Breast epithelium (tissue), 4 donors: ENCODE results near the gene CEP97. TPM values are rescaled to one million over a fixed set of nuclear protein-coding genes. Genes with fewer than 3 reads are reported as not detected.

Experiments used
- DNase-seq, 2 donors: peaks; one replicate each; pipeline ENCODE4 v3.0.0-alpha.2; 2019; ENCODE audit warnings: low spot score in 2 of 2
- H3K27ac ChIP-seq, 2 donors: fragments of 200-600 bp; sonication (generic) in 1 of 2; one replicate each; pipeline ENCODE4 v1.5.1; 2016 to 2019; ENCODE audit warnings: mild to moderate bottlenecking in 1 of 2
- H3K27me3 ChIP-seq, 2 donors: fragments of 200-600 bp; sonication (generic) in 1 of 2; one replicate each; pipeline versions ENCODE4 v1.5.1 to v1.6.0; 2017 to 2019; ENCODE audit warnings: control low read depth in 1 of 2, mild to moderate bottlenecking in 1 of 2
- H3K36me3 ChIP-seq: fragments of 200-600 bp; one replicate; pipeline ENCODE4 v1.5.1; 2019
- H3K4me1 ChIP-seq, 2 donors: fragments of 200-600 bp; sonication (generic); one replicate each; pipeline ENCODE4 v1.5.1; 2016 to 2019; ENCODE audit warnings: control low read depth in 1 of 2
- H3K4me3 ChIP-seq, 3 donors: fragments of 200-600 bp; sonication (generic); 1 replicate in 2 of 3; 2 replicates in 1 of 3; pipeline ENCODE4 v1.5.1; 2016 to 2019; ENCODE audit warnings: mild to moderate bottlenecking in 3 of 3, moderate library complexity in 2 of 3
- H3K9me3 ChIP-seq, 2 donors: fragments of 200-600 bp; sonication (generic) in 1 of 2; one replicate each; pipeline ENCODE4 v1.5.1; 2016 to 2019; ENCODE audit warnings: control low read depth in 1 of 2
- POLR2A ChIP-seq: fragments of 450-650 bp; IDR thresholded peaks from one replicate; pipeline ENCODE4 v1.6.1; 2016; ENCODE audit warnings: antibody characterized with exemption, mild to moderate bottlenecking, moderate library complexity
- POLR2AphosphoS5 ChIP-seq, 3 donors: sonication (generic); formaldehyde crosslinking; IDR thresholded peaks; one replicate each; pipeline ENCODE4 v1.6.1; 2017; ENCODE audit warnings: antibody characterized with exemption in 3 of 3
- intact Hi-C: fragments of 100-400 bp; cut with DNase I; formaldehyde crosslinking; loops from one replicate; pipeline ENCODE4 v1.15.1; 2023; ENCODE audit warnings: low total_unique reads
- total RNA-seq, 3 donors: library from RNA; depleted of rRNA; stranded (reverse); fragments of >200 nt; gene quantifications; one replicate each; pipeline ENCODE4 v1.1.0, GENCODE V29; 2016
- TF ChIP-seq, protein P1 (sequence below), 3 donors: fragments of 450-650 bp; IDR thresholded peaks; one replicate each; pipeline ENCODE4 v1.5.1; 2016 to 2017; ENCODE audit warnings: antibody characterized with exemption in 3 of 3, mild to moderate bottlenecking in 3 of 3, moderate library complexity in 3 of 3

CEP97 gene
- total RNA-seq, 3 donors from 2014 or later: 7.4 to 13.2 (median 12.1) TPM

DNA sequence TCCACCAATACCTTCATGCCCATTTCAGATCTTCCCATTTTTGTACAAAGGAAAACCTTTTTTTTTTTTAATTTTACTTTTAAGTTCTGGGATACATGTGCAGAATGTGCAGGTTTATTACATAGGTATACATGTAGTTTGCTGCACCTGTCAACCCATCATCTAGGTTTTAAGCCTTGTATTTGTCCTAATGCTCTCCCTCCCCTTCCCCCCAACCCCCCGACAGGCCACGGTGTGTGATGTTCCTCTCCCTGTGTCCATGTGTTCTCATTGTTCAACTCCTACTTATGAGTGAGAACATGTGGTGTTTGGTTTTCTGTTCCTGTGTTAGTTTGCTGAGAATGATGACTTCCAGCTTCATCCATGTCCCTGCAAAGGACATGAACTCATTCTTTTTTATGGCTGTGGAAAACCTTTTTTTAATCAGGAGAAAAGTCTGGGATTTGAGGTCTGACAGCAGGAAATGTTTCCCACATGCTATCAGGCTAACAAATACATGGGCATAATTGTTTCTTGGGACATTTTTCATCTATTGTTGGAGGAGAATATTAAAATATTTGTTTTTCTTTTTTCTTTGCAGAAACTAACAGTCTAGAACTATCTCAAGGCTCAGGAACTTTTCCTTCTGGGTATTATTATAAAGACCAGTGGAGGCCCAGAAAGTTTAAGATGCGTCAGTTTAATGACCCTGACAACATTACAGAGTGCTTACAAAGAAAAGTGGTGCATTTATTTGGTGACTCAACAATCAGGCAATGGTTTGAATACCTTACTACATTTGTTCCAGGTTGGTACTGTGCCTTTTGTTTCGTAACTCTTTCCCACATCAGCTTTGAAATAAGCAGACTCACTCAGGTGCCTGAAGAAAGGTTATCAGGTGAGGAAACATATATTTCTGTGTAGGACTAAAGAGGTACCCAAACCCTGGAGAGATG lies 92.1 kb downstream of the CEP97 start:
- intact Hi-C loops: loop anchor here (10.0 kb wide), 1 partner anchor 408 kb away; no protein-coding TSS in a partner anchor
- no peaks in the 10 kb centered on the region for H3K27me3 ChIP-seq
- no peaks in the 10 kb centered on the region for H3K9me3 ChIP-seq
- no peak for DNase-seq
- H3K4me3 ChIP-seq: no peak overlapping the region
- no peaks in the 10 kb centered on the region for H3K4me1 ChIP-seq
- TF ChIP-seq POLR2AphosphoS5 (IDR thresholded peaks at IDR 0.05) (no peak), POLR2A (no peak)
- TF ChIP-seq, protein P1, sequence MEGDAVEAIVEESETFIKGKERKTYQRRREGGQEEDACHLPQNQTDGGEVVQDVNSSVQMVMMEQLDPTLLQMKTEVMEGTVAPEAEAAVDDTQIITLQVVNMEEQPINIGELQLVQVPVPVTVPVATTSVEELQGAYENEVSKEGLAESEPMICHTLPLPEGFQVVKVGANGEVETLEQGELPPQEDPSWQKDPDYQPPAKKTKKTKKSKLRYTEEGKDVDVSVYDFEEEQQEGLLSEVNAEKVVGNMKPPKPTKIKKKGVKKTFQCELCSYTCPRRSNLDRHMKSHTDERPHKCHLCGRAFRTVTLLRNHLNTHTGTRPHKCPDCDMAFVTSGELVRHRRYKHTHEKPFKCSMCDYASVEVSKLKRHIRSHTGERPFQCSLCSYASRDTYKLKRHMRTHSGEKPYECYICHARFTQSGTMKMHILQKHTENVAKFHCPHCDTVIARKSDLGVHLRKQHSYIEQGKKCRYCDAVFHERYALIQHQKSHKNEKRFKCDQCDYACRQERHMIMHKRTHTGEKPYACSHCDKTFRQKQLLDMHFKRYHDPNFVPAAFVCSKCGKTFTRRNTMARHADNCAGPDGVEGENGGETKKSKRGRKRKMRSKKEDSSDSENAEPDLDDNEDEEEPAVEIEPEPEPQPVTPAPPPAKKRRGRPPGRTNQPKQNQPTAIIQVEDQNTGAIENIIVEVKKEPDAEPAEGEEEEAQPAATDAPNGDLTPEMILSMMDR (IDR thresholded peaks at IDR 0.05): no peak
- no peaks in the 10 kb centered on the region for H3K36me3 ChIP-seq
- H3K27ac ChIP-seq: peak overlapping the region; percentile 64 to 66

DNA sequence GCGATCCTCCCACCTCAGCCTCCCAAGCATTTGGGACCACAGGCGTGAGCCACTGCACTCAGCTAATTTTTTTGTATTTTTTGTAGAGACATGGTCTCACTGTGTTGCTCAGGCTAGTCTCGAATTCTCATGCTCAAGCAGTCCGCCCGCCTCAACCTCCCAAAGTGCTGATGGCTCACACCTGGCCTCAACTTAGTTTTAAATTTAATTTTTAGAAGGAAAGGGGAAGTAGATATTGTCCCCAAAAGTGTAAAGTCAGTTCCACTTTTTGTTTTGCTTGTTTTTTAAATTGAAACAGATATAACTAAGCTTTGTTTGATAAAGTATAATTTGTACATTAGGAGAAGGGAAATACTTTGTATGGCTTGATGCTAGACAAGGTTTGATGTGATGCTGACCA lies 93.6 kb downstream of the CEP97 start:
- Histone ChIP-seq H3K4me1 (no peaks in the 10 kb centered on the region), H3K27ac (peak overlapping the region in 1 of 2 donors; percentile 64), H3K4me3 (no peak overlapping the region), H3K36me3 (no peaks in the 10 kb centered on the region), H3K9me3 (no peaks in the 10 kb centered on the region), H3K27me3 (no peaks in the 10 kb centered on the region)
- intact Hi-C loops: loop anchor here (10.0 kb wide), 1 partner anchor 407 kb away; no protein-coding TSS in a partner anchor
- TF ChIP-seq, protein P1 (IDR thresholded peaks at IDR 0.05): no peak
- TF ChIP-seq POLR2AphosphoS5 (IDR thresholded peaks at IDR 0.05) (no peak), POLR2A (no peak)
- DNase-seq: no peak

DNA sequence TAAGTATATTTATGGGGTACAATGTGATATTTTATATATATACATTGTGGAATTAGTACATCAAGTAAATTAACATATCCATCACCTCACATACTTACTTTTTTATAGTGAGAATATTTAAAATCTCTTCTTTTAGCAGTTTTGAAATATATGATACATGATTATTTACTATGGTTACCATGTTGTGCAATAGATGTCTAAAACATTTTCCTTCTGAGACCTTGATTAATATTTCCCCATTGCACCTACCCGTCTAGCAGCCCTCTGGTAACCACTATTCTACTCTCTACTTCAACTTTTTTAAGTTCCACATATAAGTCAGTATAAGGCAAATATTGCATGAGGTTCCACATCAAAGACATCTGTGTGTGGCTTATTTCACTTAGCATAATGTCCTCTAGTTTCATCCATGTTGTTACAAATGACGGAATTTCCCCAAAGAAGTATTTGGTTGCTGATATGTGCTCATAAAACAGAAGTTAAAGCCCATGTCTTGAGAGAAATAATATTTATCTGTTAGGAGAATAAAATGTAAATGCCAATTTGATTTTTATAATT lies 95.3 kb downstream of the CEP97 start:
- intact Hi-C loops: loop anchor here (10.0 kb wide), 1 partner anchor 405 kb away; no protein-coding TSS in a partner anchor
- TF ChIP-seq, protein P1 (IDR thresholded peaks at IDR 0.05): no peak
- TF ChIP-seq POLR2AphosphoS5 (IDR thresholded peaks at IDR 0.05): no peak
- TF ChIP-seq POLR2A: no peak
- no peaks in the 10 kb centered on the region for H3K27me3 ChIP-seq
- H3K9me3 ChIP-seq: no peaks in the 10 kb centered on the region
- no peak overlapping the region for H3K27ac ChIP-seq
- no peaks in the 10 kb centered on the region for H3K4me1 ChIP-seq
- DNase-seq: no peak
- no peaks in the 10 kb centered on the region for H3K36me3 ChIP-seq
- H3K4me3 ChIP-seq: no peak overlapping the region

Other genes with a start within 250 kb of the CEP97 start
- 10 to 100 TPM; 26.6 to 43.2 (median 26.9) TPM for gene SENP7, start 211.4 kb upstream of the CEP97 start, total RNA-seq
- 10 to 100 TPM; 17.8 to 27.2 (median 25.6) TPM for gene TRMT10C, start 162.7 kb upstream of the CEP97 start, total RNA-seq
- 100 to 1,000 TPM in 2 of 3 donors, 10 to 100 TPM in 1; 96.2 to 127 (median 120) TPM for gene PCNP, start 150.4 kb upstream of the CEP97 start, total RNA-seq
- 10 to 100 TPM; 23.4 to 38.2 (median 25.9) TPM for gene ZBTB11, start 47.5 kb upstream of the CEP97 start, total RNA-seq
- gene RPL24, start 37.9 kb upstream of the CEP97 start, total RNA-seq: 1,000 to 10,000 TPM; 1,294 to 2,381 (median 2,029) TPM
- 10 to 100 TPM in 2 of 3 donors, 1 to 10 TPM in 1; 7.7 to 21.6 (median 17.0) TPM for gene NXPE3, start 54.6 kb downstream of the CEP97 start, total RNA-seq
- 100 to 1,000 TPM in 2 of 3 donors, 10 to 100 TPM in 1; 52.2 to 694 (median 243) TPM for gene NFKBIZ, start 124.9 kb downstream of the CEP97 start, total RNA-seq